ENCODE data around the gene FTH1. TPM values are rescaled to one million over a fixed set of nuclear protein-coding genes. Genes with fewer than 3 reads are reported as not detected.

The FTH1 gene
- total and polyA plus RNA-seq, 2 of the 4 experiments (the other 2 are of a cell fraction) = 344 to 2,516 TPM

GRCh38 chr11:62008193-62008592 is 40.8 kb upstream of the FTH1 start:
- POLR2A ChIA-PET (ENCODE audit: unreplicated experiment) = no interaction called here
- Histone ChIP-seq H2BK120ac (ENCODE audit: low read depth, low read length) (no peak overlapping the region), H2BK5ac (ENCODE audit: low read depth, low read length, poor library complexity, severe bottlenecking) (no peak overlapping the region), H3K4me3 (ENCODE audit: insufficient read depth, low read depth, low read length) (no peak overlapping the region), H3K23ac (ENCODE audit: low read depth, low read length) (no peak overlapping the region), H3K14ac (replicated peaks; ENCODE audit: low read depth, low read length) (no peak overlapping the region), H4K8ac (ENCODE audit: low read depth in 2 of 2, low read length in 2 of 2) (no peak overlapping the region), H2AFZ (replicated peaks; ENCODE audit: low read length, poor library complexity) (no peak overlapping the region), H2BK15ac (ENCODE audit: low read depth, low read length) (no peak overlapping the region), H2AK9ac (replicated peaks; ENCODE audit: low read depth, low read length, poor library complexity) (no peak overlapping the region), H3K9ac (ENCODE audit: low read depth, low read length) (no peak overlapping the region), H3K27me3 (ENCODE audit: control insufficient read depth, insufficient read depth, low read length) (peaks cover 3% of the 10 kb centered on the region; the same call in 1 of the 2 replicates), H3K4me2 (ENCODE audit: low read depth, low read length) (no peak overlapping the region), H3K79me1 (ENCODE audit: low read depth in 1 of 2, low read length in 2 of 2) (no peaks in the 10 kb centered on the region), H3K4ac (ENCODE audit: low read depth, low read length) (no peak overlapping the region), H3K27ac (ENCODE audit: insufficient read depth, low read length) (no peak overlapping the region), H3K18ac (ENCODE audit: low read depth, low read length) (no peak overlapping the region), H4K5ac (ENCODE audit: low read depth, low read length) (no peak overlapping the region), H3K9me3 (ENCODE audit: control insufficient read depth, insufficient read depth, low read length) (no peaks in the 10 kb centered on the region), H2AK5ac (ENCODE audit: low read depth, low read length) (no peak overlapping the region), H2BK20ac (ENCODE audit: low read depth, low read length) (no peak overlapping the region), H3K9me1 (ENCODE audit: insufficient read depth, low read length) (0 out of 2 replicates have a peak, but pooled peaks cover 4% of the 10 kb centered on the region), H4K91ac (ENCODE audit: insufficient read depth, low read depth, low read length) (no peak overlapping the region), H3K4me1 (ENCODE audit: control insufficient read depth, insufficient read depth, low read length) (peaks cover 14% of the 10 kb centered on the region; the same call in 1 of the 2 replicates), H3K36me3 (ENCODE audit: control insufficient read depth, insufficient read depth, low read length) (no peaks in the 10 kb centered on the region), H3K56ac (ENCODE audit: extremely low read depth, insufficient read depth, low read length) (no peak overlapping the region), H4K20me1 (ENCODE audit: insufficient read depth, low read length) (no peaks in the 10 kb centered on the region)
- WGBS, 2 experiments (ENCODE audit: extremely low coverage in 2 of 2, insufficient read length in 1 of 2) = no CpG with 5 or more reads among the region's 1 CpG
- TF ChIP-seq, protein P1, sequence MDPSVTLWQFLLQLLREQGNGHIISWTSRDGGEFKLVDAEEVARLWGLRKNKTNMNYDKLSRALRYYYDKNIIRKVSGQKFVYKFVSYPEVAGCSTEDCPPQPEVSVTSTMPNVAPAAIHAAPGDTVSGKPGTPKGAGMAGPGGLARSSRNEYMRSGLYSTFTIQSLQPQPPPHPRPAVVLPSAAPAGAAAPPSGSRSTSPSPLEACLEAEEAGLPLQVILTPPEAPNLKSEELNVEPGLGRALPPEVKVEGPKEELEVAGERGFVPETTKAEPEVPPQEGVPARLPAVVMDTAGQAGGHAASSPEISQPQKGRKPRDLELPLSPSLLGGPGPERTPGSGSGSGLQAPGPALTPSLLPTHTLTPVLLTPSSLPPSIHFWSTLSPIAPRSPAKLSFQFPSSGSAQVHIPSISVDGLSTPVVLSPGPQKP (IDR thresholded peaks at IDR 0.05; ENCODE audit: borderline replicate concordance, low read depth, low read length) = no peak
- TF ChIP-seq RAD21 (IDR thresholded peaks at IDR 0.05; ENCODE audit: low read length) = no peak
- no peak for TF ChIP-seq NFE2L2 (IDR thresholded peaks at IDR 0.05; ENCODE audit: low read depth, low read length)
- TF ChIP-seq RFX5 (IDR thresholded peaks at IDR 0.05; ENCODE audit: low read depth, low read length) = no peak
- no peak for TF ChIP-seq MAZ (IDR thresholded peaks at IDR 0.05; ENCODE audit: borderline replicate concordance, low read depth, low read length)
- TF ChIP-seq SMC3 (IDR thresholded peaks at IDR 0.05; ENCODE audit: low read depth, low read length) = no peak
- TF ChIP-seq, protein P2, sequence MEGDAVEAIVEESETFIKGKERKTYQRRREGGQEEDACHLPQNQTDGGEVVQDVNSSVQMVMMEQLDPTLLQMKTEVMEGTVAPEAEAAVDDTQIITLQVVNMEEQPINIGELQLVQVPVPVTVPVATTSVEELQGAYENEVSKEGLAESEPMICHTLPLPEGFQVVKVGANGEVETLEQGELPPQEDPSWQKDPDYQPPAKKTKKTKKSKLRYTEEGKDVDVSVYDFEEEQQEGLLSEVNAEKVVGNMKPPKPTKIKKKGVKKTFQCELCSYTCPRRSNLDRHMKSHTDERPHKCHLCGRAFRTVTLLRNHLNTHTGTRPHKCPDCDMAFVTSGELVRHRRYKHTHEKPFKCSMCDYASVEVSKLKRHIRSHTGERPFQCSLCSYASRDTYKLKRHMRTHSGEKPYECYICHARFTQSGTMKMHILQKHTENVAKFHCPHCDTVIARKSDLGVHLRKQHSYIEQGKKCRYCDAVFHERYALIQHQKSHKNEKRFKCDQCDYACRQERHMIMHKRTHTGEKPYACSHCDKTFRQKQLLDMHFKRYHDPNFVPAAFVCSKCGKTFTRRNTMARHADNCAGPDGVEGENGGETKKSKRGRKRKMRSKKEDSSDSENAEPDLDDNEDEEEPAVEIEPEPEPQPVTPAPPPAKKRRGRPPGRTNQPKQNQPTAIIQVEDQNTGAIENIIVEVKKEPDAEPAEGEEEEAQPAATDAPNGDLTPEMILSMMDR (conservative IDR thresholded peaks at IDR 0.05; ENCODE audit: low read depth, low read length) = no peak
- TF ChIP-seq MAFK (IDR thresholded peaks at IDR 0.05; ENCODE audit: low read depth, low read length) = no peak
- TF ChIP-seq CEBPB (IDR thresholded peaks at IDR 0.05; ENCODE audit: low read depth, low read length) = no peak
- TF ChIP-seq USF2 (IDR thresholded peaks at IDR 0.05; ENCODE audit: low read depth, low read length) = no peak
- BruUV-seq (replicated peaks) = no TSS peak
- CTCF ChIA-PET = no interaction called here
- DNase-seq (no peak), ATAC-seq (ENCODE audit: low read depth) (no peak)
- dilution Hi-C loops (cut with HindIII; ENCODE audit: low sequenced_read_pairs, unreplicated experiment) (no loop called here), intact Hi-C loops (cut with micrococcal nuclease) (no loop called here), in situ Hi-C loops (cut with MboI; ENCODE audit: low sequenced_read_pairs) (no loop called here)

Data from IMR-90 (cell line).